Kidney (tissue), 14 donors: ENCODE results near the gene UBAC1. TPM values are rescaled to one million over a fixed set of nuclear protein-coding genes. Genes with fewer than 3 reads are reported as not detected.

ENCODE experiments used
- DNase-seq, 5 donors: peaks; one replicate each; pipeline ENCODE4 v3.0.0-alpha.2; 2013 to 2020
- FAIRE-seq: peaks from 2 replicates; lab custom pipeline; 2012; peaks lifted over from hg19 to GRCh38; lab: Jason Lieb, UNC
- H3K27ac ChIP-seq, 2 donors: one replicate each; pipeline ENCODE4 v1.7.0; 2013; ENCODE audit warnings: low read depth in 2 of 2, low read length in 2 of 2, inconsistent platforms in 1 of 2
- H3K27me3 ChIP-seq: one replicate; pipeline ENCODE4 v1.7.1; 2013; ENCODE audit warnings: low read length, inconsistent platforms; ENCODE audit not compliant: control insufficient read depth, insufficient read depth
- H3K36me3 ChIP-seq, 3 donors: one replicate each; pipeline versions ENCODE4 v1.7.0 to v1.7.1; 2013; ENCODE audit warnings: low read length in 3 of 3, control low read depth in 1 of 3, inconsistent platforms in 1 of 3; ENCODE audit not compliant: insufficient read depth in 3 of 3, control insufficient read depth in 2 of 3
- H3K4me1 ChIP-seq, 3 donors: one replicate each; pipeline versions ENCODE4 v1.7.0 to v1.7.1; 2013; ENCODE audit warnings: low read length in 3 of 3, inconsistent platforms in 1 of 3, low read depth in 1 of 3; ENCODE audit not compliant: control insufficient read depth in 2 of 3, insufficient read depth in 2 of 3
- H3K4me3 ChIP-seq, 3 donors: one replicate each; pipeline versions ENCODE4 v1.7.0 to v1.8.1; 2013; ENCODE audit warnings: low read length in 3 of 3, control low read depth in 1 of 3, inconsistent platforms in 1 of 3
- H3K9ac ChIP-seq, 3 donors: one replicate each; pipeline versions ENCODE4 v1.7.0 to v1.7.1; 2013; ENCODE audit warnings: low read length in 3 of 3, control low read depth in 1 of 3, inconsistent platforms in 1 of 3
- H3K9me3 ChIP-seq, 3 donors: one replicate each; pipeline versions ENCODE4 v1.7.0 to v1.7.1; 2013; ENCODE audit warnings: low read length in 3 of 3, control low read depth in 1 of 3, inconsistent platforms in 1 of 3; ENCODE audit not compliant: control insufficient read depth in 2 of 3, insufficient read depth in 1 of 3
- intact Hi-C: fragments of 100-400 bp; cut with DNase I; formaldehyde crosslinking; loops from one replicate; pipeline ENCODE4 v1.11.1; 2022
- polyA plus RNA-seq: library from polyadenylated mRNA; stranded (reverse); fragments of 350-450 nt; fragmentation: Illumina TruSeq; extraction: RNeasy Lipid Tissue Mini Kit (QIAGEN cat#74804); gene quantifications from one replicate; pipeline ENCODE4 v1.2.3, GENCODE V29; 2014; ENCODE audit warnings: low read depth, low replicate concordance; ENCODE audit not compliant: insufficient read depth
- total RNA-seq: library from RNA; stranded (reverse); fragmentation: NEBNext Ultra II Directional; extraction: Animal tissue kit (Norgen Biotek cat#: 25700); gene quantifications from one replicate; pipeline ENCODE4 v1.2.1, GENCODE V29; 2021
- TF ChIP-seq, protein P1 (sequence below): IDR thresholded peaks from 3 replicates; pipeline ENCODE4 v1.5.1; 2012; ENCODE audit warnings: mild to moderate bottlenecking, moderate library complexity, borderline replicate concordance; ENCODE audit not compliant: insufficient read depth; ENCODE audit errors: extremely low read depth
- donor health status: control.
- donor health status: control.
- donor health status: control.
- donor health status: control.
- donor health status: control.
- donor health status: DM: yes; HTN: yes; CAD: no.
- donor health status: Normal renal cell carcinoma (clear cell type).

UBAC1 gene
- total and polyA plus RNA-seq, 2 donors from 2014 or later, result 40.2 to 52.6 TPM

DNA sequence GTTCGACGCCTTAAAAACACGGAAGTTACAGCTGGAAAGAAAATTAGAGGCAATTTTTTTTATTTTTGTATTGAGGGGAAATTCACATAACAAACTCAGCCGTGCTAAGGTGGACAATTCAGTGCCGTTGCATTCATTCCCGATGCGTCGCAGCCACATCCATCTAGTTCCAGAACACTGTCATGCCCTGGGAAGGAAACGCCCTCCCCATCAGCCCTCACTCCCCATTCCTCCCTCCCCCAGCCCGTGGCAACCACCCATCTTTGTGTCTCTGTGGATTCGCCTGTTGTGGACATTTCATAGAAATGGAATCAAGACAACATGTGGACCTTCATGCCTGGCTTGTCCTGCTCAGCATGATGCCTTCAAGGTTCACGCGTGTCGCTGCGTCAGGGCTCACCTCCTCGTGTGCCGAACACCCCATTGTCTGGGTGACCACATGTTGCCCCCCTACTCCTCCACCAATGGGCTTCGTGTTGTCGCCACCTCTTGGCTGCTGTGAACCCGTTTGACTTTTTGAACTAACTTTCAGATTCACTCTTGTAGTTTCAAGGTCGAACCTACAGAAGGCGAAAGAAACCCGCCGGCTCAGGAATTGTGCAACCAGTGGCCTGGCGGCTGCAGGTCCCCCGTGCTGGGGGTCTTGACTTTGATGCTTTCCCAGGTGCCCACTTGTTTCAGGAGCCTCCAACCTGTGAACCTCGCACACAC, 36.4 kb downstream of the UBAC1 start:
- no peaks in the 10 kb centered on the region for H3K9me3 ChIP-seq
- no peaks in the 10 kb centered on the region for H3K27me3 ChIP-seq
- no peak overlapping the region for H3K27ac ChIP-seq
- no peak for DNase-seq
- no peak for FAIRE-seq
- no peak overlapping the region for H3K4me3 ChIP-seq
- H3K36me3 ChIP-seq, result no peaks in the 10 kb centered on the region
- no peaks in the 10 kb centered on the region for H3K4me1 ChIP-seq
- H3K9ac ChIP-seq, result no peak overlapping the region
- intact Hi-C loops, result no loop called here
- TF ChIP-seq, protein P1, sequence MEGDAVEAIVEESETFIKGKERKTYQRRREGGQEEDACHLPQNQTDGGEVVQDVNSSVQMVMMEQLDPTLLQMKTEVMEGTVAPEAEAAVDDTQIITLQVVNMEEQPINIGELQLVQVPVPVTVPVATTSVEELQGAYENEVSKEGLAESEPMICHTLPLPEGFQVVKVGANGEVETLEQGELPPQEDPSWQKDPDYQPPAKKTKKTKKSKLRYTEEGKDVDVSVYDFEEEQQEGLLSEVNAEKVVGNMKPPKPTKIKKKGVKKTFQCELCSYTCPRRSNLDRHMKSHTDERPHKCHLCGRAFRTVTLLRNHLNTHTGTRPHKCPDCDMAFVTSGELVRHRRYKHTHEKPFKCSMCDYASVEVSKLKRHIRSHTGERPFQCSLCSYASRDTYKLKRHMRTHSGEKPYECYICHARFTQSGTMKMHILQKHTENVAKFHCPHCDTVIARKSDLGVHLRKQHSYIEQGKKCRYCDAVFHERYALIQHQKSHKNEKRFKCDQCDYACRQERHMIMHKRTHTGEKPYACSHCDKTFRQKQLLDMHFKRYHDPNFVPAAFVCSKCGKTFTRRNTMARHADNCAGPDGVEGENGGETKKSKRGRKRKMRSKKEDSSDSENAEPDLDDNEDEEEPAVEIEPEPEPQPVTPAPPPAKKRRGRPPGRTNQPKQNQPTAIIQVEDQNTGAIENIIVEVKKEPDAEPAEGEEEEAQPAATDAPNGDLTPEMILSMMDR, result no peak

DNA sequence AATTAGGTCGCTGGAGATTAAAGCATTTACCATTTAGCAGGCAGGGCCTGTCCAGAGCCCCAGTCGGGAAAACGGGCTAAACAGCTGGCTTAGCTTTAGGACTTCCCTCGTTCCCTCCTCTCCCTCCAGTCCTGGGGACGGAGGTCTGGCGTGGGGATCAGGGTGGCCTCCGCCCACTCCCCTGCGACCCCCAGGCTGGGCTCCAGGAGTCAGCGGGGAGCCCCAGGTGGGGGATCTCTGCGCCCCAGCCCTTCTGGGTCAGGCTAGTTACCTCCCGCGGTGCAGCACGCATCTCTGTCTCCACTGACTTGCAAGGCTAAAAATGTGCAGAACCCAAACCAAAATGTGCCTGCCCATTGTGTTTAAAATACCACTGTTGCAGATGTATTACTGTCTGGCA, 37.7 kb downstream of the UBAC1 start:
- Histone ChIP-seq H3K27me3 (no peaks in the 10 kb centered on the region), H3K4me1 (no peaks in the 10 kb centered on the region), H3K36me3 (no peaks in the 10 kb centered on the region), H3K9me3 (peaks cover 0 to 3% (median 0%) of the 10 kb centered on the region in 3 donors), H3K27ac (no peak overlapping the region), H3K9ac (no peak overlapping the region), H3K4me3 (no peak overlapping the region)
- TF ChIP-seq, protein P1, result no peak
- DNase-seq (no peak), FAIRE-seq (no peak)
- intact Hi-C loops, result no loop called here

DNA sequence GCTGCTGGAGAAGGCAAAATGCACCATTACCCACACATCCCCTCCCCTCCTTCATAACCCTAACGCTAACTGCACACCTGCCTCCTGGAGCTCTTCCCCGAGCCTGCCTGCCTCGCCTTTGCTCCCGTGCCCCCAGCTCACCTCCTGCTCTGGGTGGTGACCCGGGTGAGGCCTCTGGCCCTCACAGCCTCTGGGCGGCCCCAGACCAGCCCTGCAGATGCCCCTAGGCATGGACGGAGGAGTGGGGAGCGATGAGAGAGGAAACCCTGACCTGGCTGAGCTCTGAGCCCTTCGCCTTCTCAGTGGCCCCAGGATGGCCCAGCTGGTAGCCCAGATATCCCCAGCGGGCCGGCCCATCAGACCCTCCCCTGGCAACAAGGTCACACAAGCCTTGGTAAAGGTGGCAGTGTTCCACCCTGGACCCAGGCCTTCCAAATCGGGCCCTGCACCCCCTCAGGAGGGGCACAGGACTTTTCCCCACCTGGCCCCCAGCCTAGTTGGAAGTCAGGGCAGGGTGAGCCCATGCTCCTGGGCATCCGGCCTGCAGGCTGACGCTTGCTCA, 39.3 kb downstream of the UBAC1 start:
- Histone ChIP-seq H3K27ac (no peak overlapping the region), H3K36me3 (no peaks in the 10 kb centered on the region), H3K9ac (no peak overlapping the region), H3K4me1 (no peaks in the 10 kb centered on the region), H3K9me3 (peaks cover 0 to 3% (median 0%) of the 10 kb centered on the region in 3 donors), H3K27me3 (no peaks in the 10 kb centered on the region), H3K4me3 (no peak overlapping the region)
- TF ChIP-seq, protein P1, result no peak
- DNase-seq (no peak), FAIRE-seq (no peak)
- intact Hi-C loops, result no loop called here
